Body of pancreas (tissue), 4 donors: Measurements from ENCODE around the gene PIKFYVE.
A peak's percentile ranks its signal among the peaks of the same experiment; 100 is the strongest.

ENCODE experiments used
- POLR2A ChIP-seq, 3 donors: fragments of 450-650 bp; IDR thresholded peaks; one replicate each; pipeline ENCODE4 v1.6.1; 2016; ENCODE audit warnings: antibody characterized with exemption in 3 of 3, mild to moderate bottlenecking in 2 of 3
- TF ChIP-seq, protein P1 (sequence below), 7 experiments: fragments of 450-650 bp in 4 of 7; fragments of 200-600 bp in 3 of 7; sonication (generic) in 3 of 7; IDR thresholded peaks; one replicate each; pipeline ENCODE4 v1.5.1; 2016 to 2019; ENCODE audit warnings: antibody characterized with exemption in 7 of 7

DNA sequence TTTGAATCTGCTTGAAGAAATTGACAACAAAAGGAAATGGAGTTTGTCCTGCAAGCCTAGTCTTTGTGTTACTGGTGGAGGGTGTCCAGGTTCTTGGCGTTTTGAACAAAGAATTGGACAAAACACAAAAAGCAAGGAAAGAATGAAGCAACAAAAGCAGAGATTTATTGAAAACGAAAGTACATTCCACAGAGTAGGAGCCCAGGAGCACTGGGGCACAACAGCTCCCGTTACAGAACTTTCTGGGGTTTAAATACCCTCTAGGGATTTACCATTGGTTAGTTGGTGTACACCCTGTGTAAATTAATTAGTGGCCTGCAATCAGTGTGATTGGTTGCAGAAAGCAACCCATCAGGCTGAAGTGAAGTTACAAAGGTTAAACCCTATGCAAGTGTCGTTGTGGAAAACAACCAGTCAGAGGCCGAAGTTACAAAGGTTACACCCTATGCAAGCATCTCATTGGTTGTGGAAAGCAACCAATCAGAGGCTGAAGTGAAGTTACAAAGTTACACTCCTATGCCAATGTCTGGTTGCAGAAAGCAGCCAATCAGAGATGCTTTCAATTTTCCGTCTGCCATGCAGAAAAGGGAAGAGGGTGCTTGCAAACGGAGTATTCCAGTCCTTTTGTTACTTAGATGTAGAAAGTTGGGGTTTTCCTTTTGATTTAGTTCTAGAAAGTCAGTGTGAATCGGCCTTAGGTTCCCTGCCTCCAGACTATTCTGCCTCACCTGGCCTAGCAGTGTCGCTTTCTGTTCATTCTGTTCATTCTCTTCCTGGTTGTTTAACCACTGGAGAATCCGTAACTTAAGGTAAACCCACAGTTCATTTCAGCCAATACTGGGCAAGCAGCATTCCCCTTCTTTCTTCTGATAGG, 92.9 kb downstream of the PIKFYVE start:
- TF ChIP-seq POLR2A (IDR thresholded peaks at IDR 0.05): peak in 2 of 3 donors; percentile 17 to 26
- TF ChIP-seq, protein P1, sequence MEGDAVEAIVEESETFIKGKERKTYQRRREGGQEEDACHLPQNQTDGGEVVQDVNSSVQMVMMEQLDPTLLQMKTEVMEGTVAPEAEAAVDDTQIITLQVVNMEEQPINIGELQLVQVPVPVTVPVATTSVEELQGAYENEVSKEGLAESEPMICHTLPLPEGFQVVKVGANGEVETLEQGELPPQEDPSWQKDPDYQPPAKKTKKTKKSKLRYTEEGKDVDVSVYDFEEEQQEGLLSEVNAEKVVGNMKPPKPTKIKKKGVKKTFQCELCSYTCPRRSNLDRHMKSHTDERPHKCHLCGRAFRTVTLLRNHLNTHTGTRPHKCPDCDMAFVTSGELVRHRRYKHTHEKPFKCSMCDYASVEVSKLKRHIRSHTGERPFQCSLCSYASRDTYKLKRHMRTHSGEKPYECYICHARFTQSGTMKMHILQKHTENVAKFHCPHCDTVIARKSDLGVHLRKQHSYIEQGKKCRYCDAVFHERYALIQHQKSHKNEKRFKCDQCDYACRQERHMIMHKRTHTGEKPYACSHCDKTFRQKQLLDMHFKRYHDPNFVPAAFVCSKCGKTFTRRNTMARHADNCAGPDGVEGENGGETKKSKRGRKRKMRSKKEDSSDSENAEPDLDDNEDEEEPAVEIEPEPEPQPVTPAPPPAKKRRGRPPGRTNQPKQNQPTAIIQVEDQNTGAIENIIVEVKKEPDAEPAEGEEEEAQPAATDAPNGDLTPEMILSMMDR (IDR thresholded peaks at IDR 0.05): no peak
